ENCODE results near the gene NOS1AP. TPM values are rescaled to one million over a fixed set of nuclear protein-coding genes. Genes with fewer than 3 reads are reported as not detected.

The NOS1AP gene
- total RNA-seq, 2 donors from 2014 or later = not detected

- peaks cover 11% of the 10 kb centered on the region for H3K4me1 Mint-ChIP-seq
- peaks cover 55% of the 10 kb centered on the region for H3K27me3 Mint-ChIP-seq
- H3K36me3 Mint-ChIP-seq (ENCODE audit: low read depth) = peaks cover 2% of the 10 kb centered on the region
- no peak overlapping the region for H3K4me3 Mint-ChIP-seq
- H3K9me3 ChIP-seq (ENCODE audit: control insufficient read depth, low read length, poor library complexity, severe bottlenecking) = no peaks in the 10 kb centered on the region
- no peak for ATAC-seq
- no peak overlapping the region for H3K27ac Mint-ChIP-seq
- no peak for DNase-seq
Measured at GRCh38 chr1:162385702-162386101, 316.2 kb downstream of the NOS1AP start.

GRCh38 chr1:162386292-162387225 is 317.1 kb downstream of the NOS1AP start:
- H3K27me3 Mint-ChIP-seq = peaks cover 56% of the 10 kb centered on the region
- DNase-seq (no peak), ATAC-seq (no peak)
- no peak overlapping the region for H3K4me3 Mint-ChIP-seq
- peaks cover 13% of the 10 kb centered on the region for H3K4me1 Mint-ChIP-seq
- H3K36me3 Mint-ChIP-seq (ENCODE audit: low read depth) = peaks cover 2% of the 10 kb centered on the region
- no peak overlapping the region for H3K27ac Mint-ChIP-seq
- no peaks in the 10 kb centered on the region for H3K9me3 ChIP-seq (ENCODE audit: control insufficient read depth, low read length, poor library complexity, severe bottlenecking)

GRCh38 chr1:162387226-162388082 is 318.0 kb downstream of the NOS1AP start:
- peaks cover 56% of the 10 kb centered on the region for H3K27me3 Mint-ChIP-seq
- H3K27ac Mint-ChIP-seq = no peak overlapping the region
- ATAC-seq (no peak), DNase-seq (no peak)
- H3K9me3 ChIP-seq (ENCODE audit: control insufficient read depth, low read length, poor library complexity, severe bottlenecking) = no peaks in the 10 kb centered on the region
- peaks cover 2% of the 10 kb centered on the region for H3K36me3 Mint-ChIP-seq (ENCODE audit: low read depth)
- H3K4me1 Mint-ChIP-seq = peaks cover 19% of the 10 kb centered on the region
- no peak overlapping the region for H3K4me3 Mint-ChIP-seq

DNA sequence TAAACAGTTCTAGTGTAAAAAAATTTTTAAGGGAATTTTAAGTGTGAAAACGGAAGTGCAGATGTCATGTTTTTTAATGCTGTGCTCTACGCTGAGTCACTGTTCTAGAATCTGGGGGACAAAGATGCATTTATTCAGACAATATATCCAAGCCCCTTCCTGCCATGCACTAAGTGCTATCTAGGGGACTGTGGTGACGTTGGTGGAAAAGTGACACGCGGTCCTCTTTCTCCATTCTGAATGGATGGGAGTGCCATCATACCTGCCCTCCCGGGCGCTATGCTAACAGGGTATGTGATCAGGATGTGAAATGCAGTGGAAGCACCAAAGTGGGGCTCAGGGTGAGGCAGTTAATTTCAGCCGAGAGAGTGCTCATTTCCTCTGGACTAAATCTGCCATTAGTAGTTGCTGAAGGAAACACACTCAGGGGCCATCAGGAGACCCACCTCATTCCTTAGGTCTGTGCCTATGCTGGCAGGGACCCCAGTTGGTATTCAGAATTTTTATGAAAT is 318.6 kb downstream of the NOS1AP start:
- peaks cover 2% of the 10 kb centered on the region for H3K36me3 Mint-ChIP-seq (ENCODE audit: low read depth)
- peaks cover 50% of the 10 kb centered on the region for H3K27me3 Mint-ChIP-seq
- peaks cover 19% of the 10 kb centered on the region for H3K4me1 Mint-ChIP-seq
- DNase-seq (no peak), ATAC-seq (no peak)
- no peak overlapping the region for H3K4me3 Mint-ChIP-seq
- H3K9me3 ChIP-seq (ENCODE audit: control insufficient read depth, low read length, poor library complexity, severe bottlenecking) = no peaks in the 10 kb centered on the region
- no peak overlapping the region for H3K27ac Mint-ChIP-seq

DNA sequence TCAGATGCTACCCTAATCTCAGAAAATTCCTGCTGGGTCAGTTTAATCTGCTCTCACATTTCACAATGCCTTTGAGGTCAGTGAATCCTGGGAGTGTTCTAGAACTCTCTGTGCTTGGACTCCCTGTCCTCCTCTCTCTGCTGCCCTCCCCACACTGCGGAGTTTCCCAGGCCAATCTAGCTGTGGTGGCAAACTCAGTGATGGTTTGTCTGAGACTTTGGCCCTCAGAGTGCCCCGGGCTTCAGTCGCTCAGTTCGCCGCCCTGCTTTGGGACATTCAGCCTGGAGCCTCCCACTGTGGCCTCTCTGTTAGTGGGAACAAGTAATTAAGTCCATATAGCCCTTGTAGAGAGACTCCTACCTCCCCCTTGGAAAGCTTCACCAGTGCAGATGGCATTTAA is 319.1 kb downstream of the NOS1AP start:
- H3K36me3 Mint-ChIP-seq (ENCODE audit: low read depth) = peaks cover 2% of the 10 kb centered on the region
- H3K27ac Mint-ChIP-seq = no peak overlapping the region
- peaks cover 49% of the 10 kb centered on the region for H3K27me3 Mint-ChIP-seq
- DNase-seq (no peak), ATAC-seq (no peak)
- no peak overlapping the region for H3K4me3 Mint-ChIP-seq
- H3K9me3 ChIP-seq (ENCODE audit: control insufficient read depth, low read length, poor library complexity, severe bottlenecking) = no peaks in the 10 kb centered on the region
- H3K4me1 Mint-ChIP-seq = peaks cover 19% of the 10 kb centered on the region

GRCh38 chr1:162389021-162389818 is 319.7 kb downstream of the NOS1AP start:
- H3K36me3 Mint-ChIP-seq (ENCODE audit: low read depth) = peaks cover 2% of the 10 kb centered on the region
- DNase-seq (no peak), ATAC-seq (no peak)
- H3K27me3 Mint-ChIP-seq = peaks cover 49% of the 10 kb centered on the region
- H3K27ac Mint-ChIP-seq = no peak overlapping the region
- H3K4me1 Mint-ChIP-seq = peaks cover 19% of the 10 kb centered on the region
- no peak overlapping the region for H3K4me3 Mint-ChIP-seq
- no peaks in the 10 kb centered on the region for H3K9me3 ChIP-seq (ENCODE audit: control insufficient read depth, low read length, poor library complexity, severe bottlenecking)

DNA sequence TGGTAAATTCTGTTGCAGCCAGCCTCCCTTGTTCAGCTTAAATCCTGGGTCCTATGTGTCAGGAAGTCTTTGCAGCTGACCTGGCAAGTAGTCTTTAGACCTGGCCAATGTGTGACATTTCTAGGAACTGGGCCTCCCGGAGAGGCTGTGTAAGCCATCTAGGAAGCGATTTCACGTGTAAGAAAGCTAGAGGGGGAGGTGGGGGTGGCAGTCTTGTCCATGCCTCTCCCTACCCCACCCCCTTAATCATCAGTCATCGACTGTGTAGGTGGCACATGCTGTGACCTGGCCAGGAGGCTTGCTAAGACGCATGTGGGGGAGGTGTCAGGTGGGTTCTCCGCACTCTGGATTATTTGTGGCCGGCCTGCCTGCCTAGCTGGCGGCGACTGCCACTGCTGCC is 320.5 kb downstream of the NOS1AP start:
- H3K9me3 ChIP-seq (ENCODE audit: control insufficient read depth, low read length, poor library complexity, severe bottlenecking) = no peaks in the 10 kb centered on the region
- DNase-seq = no peak
- no peak for ATAC-seq
- H3K4me1 Mint-ChIP-seq = peaks cover 19% of the 10 kb centered on the region
- H3K4me3 Mint-ChIP-seq = no peak overlapping the region
- H3K27me3 Mint-ChIP-seq = peaks cover 49% of the 10 kb centered on the region
- H3K27ac Mint-ChIP-seq = no peak overlapping the region
- peaks cover 2% of the 10 kb centered on the region for H3K36me3 Mint-ChIP-seq (ENCODE audit: low read depth)

DNA sequence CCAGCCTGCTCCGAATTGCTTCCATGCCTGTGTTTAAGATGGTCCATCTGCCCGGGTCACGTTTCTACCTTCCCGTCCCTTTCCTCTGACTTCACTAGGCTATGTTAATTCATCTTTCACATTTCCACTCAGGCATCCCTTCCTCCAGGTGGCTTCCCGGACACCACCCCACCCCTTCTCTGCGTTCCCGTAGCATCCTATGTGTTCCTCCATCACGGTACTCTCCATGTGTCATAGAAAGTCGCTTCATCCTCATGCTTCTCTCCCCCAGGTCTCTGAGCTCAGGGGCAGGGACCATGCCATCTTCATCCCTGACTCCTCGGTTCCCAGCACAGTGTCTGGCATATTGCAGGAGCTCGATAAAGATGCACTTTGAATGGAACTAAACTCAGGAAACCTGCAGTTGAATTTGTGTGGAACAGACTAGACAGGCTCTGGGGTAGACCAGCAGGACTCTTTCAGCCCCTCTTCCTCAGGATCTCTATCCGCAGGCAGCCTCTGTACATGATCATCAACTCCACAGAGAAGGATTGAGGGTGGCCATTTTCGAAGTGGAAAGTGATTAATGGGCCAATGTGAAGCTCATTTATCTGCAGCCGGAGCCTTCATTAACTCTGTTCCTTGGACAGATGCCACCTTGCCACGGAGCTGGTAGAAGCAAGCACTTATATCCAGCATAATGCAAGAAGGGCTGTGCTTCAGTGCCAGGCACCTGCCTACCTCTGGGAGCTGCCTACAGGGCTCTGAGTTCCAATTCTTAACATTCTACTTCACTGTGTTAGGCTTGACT is 321.1 kb downstream of the NOS1AP start:
- Mint-ChIP-seq H3K36me3 (ENCODE audit: low read depth) (no peaks in the 10 kb centered on the region), H3K27me3 (peaks cover 49% of the 10 kb centered on the region), H3K4me3 (no peak overlapping the region), H3K27ac (no peak overlapping the region), H3K4me1 (peaks cover 19% of the 10 kb centered on the region)
- DNase-seq = no peak
- H3K9me3 ChIP-seq (ENCODE audit: control insufficient read depth, low read length, poor library complexity, severe bottlenecking) = no peaks in the 10 kb centered on the region
- ATAC-seq = no peak

- Mint-ChIP-seq H3K4me3 (no peak overlapping the region), H3K4me1 (peaks cover 19% of the 10 kb centered on the region), H3K27ac (no peak overlapping the region), H3K27me3 (peaks cover 48% of the 10 kb centered on the region), H3K36me3 (ENCODE audit: low read depth) (no peaks in the 10 kb centered on the region)
- no peak for ATAC-seq
- no peaks in the 10 kb centered on the region for H3K9me3 ChIP-seq (ENCODE audit: control insufficient read depth, low read length, poor library complexity, severe bottlenecking)
- no peak for DNase-seq
Measured at GRCh38 chr1:162391790-162392563, 322.5 kb downstream of the NOS1AP start.

DNA sequence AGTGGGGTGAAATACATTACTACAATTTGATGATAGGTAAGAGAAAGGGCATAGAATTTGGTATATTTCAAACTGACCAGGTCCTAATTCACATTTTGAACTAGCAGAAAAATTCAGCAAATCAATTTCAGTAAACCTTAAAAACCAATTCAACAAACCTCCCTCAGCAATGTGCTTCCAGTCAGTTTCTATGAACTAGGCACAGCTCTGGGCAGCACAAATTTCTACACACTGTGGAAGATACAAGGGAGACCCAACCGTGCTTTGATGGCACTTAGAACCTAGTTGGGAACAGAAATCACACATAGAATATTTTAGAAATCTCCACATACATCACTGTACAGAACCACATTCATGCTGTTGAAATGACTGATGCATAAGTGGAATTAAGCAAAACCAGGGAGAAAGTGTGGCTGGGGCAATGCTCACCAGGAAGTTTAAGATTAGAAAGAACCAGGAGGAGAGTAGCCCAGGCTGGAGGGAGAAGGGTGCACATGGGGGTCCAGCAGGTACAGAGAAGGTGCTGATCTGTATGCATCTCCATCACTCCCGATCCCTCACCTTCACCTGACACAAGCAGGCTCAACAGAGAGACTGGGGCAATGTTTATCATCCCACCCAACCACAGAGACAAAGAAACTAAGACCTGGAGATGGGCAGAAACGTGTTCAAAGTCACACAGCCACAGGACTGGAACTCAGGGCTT is 326.9 kb downstream of the NOS1AP start:
- Mint-ChIP-seq H3K36me3 (ENCODE audit: low read depth) (no peaks in the 10 kb centered on the region), H3K4me1 (peaks cover 8% of the 10 kb centered on the region), H3K27ac (no peak overlapping the region)

GRCh38 chr1:162397039-162397448 is 327.6 kb downstream of the NOS1AP start:
- DNase-seq (no peak), ATAC-seq (no peak)
- no peaks in the 10 kb centered on the region for H3K9me3 ChIP-seq (ENCODE audit: control insufficient read depth, low read length, poor library complexity, severe bottlenecking)
- no peaks in the 10 kb centered on the region for H3K36me3 Mint-ChIP-seq (ENCODE audit: low read depth)
- peaks cover 3% of the 10 kb centered on the region for H3K4me1 Mint-ChIP-seq
- H3K27me3 Mint-ChIP-seq = peaks cover 43% of the 10 kb centered on the region
- no peak overlapping the region for H3K4me3 Mint-ChIP-seq
- no peak overlapping the region for H3K27ac Mint-ChIP-seq

More for the DNA sequence above, 326.9 kb downstream of the NOS1AP start:
- H3K27me3 Mint-ChIP-seq = peaks cover 41% of the 10 kb centered on the region
- H3K4me3 Mint-ChIP-seq = no peak overlapping the region
- ATAC-seq (no peak), DNase-seq (no peak)
- no peaks in the 10 kb centered on the region for H3K9me3 ChIP-seq (ENCODE audit: control insufficient read depth, low read length, poor library complexity, severe bottlenecking)
